HK-2 (cell line): ENCODE data around the gene JADE2.
"Not testable (repeated sequence)": the region's sequence is repeated elsewhere in the genome, so short reads cannot be mapped to it uniquely, and the experiment has no call there.

Experiments used
- DNase-seq: peaks from one replicate; pipeline ENCODE4 v3.0.0-alpha.2; 2018; ENCODE audit not compliant: unreplicated experiment

The JADE2 gene

GRCh38 chr5:134551901-134552300 lies 26.4 kb downstream of the JADE2 start:
- no peak for DNase-seq

- DNase-seq = no peak
Observed at GRCh38 chr5:134552301-134552700, 26.8 kb downstream of the JADE2 start.

GRCh38 chr5:134552716-134553115 lies 27.2 kb downstream of the JADE2 start:
- not testable (repeated sequence) for DNase-seq

GRCh38 chr5:134553821-134554267 lies 28.4 kb downstream of the JADE2 start:
- no peak for DNase-seq

GRCh38 chr5:134554319-134555222 lies 29.1 kb downstream of the JADE2 start:
- DNase-seq = peak; percentile 26

GRCh38 chr5:134555223-134555889 lies 29.9 kb downstream of the JADE2 start:
- no peak for DNase-seq

GRCh38 chr5:134555890-134556311 lies 30.4 kb downstream of the JADE2 start:
- DNase-seq = peak; percentile 68

GRCh38 chr5:134556588-134556987 lies 31.1 kb downstream of the JADE2 start:
- not testable (repeated sequence) for DNase-seq

- no peak for DNase-seq
Observed at GRCh38 chr5:134556994-134557393, 31.5 kb downstream of the JADE2 start.

GRCh38 chr5:134559672-134560071 lies 34.2 kb downstream of the JADE2 start:
- DNase-seq = no peak

GRCh38 chr5:134560698-134561097 lies 35.2 kb downstream of the JADE2 start:
- DNase-seq = no peak

- DNase-seq = no peak
Observed at GRCh38 chr5:134561871-134562296, 36.4 kb downstream of the JADE2 start.

GRCh38 chr5:134563221-134563620 lies 37.8 kb downstream of the JADE2 start:
- no peak for DNase-seq

- DNase-seq = no peak
Observed at GRCh38 chr5:134563962-134564361, 38.5 kb downstream of the JADE2 start.

GRCh38 chr5:134564396-134564795 lies 38.9 kb downstream of the JADE2 start:
- DNase-seq = no peak

GRCh38 chr5:134565791-134566740 lies 40.6 kb downstream of the JADE2 start:
- no peak for DNase-seq

GRCh38 chr5:134566741-134567221 lies 41.3 kb downstream of the JADE2 start:
- DNase-seq = no peak

GRCh38 chr5:134567641-134568336 lies 42.3 kb downstream of the JADE2 start:
- DNase-seq = no peak

GRCh38 chr5:134568337-134568700 lies 42.8 kb downstream of the JADE2 start:
- no peak for DNase-seq

GRCh38 chr5:134568761-134569695 lies 43.6 kb downstream of the JADE2 start:
- peak; percentile 25 for DNase-seq
